ENCODE results near the gene CCDC40. TPM values are rescaled to one million over a fixed set of nuclear protein-coding genes. Genes with fewer than 3 reads are reported as not detected.

CCDC40 gene
- total and polyA plus RNA-seq, 2 of the 13 experiments (the other 11 are each of a cell fraction or from before 2014, with no cell fraction given), result 4.1 to 5.5 TPM

- 0 out of 2 replicates have a peak, but pooled peaks have one; percentile 36 for TF ChIP-seq ZNF512B (CRISPR knock-in tag; IDR thresholded peaks at IDR 0.05; ENCODE audit: borderline replicate concordance)
- TF ChIP-seq ZNF614 (CRISPR knock-in tag; IDR thresholded peaks at IDR 0.05; ENCODE audit: borderline replicate concordance), result no peak
- TF ChIP-seq ONECUT2 (CRISPR knock-in tag; IDR thresholded peaks at IDR 0.05), result no peak
- no peak for TF ChIP-seq ZNF451 (CRISPR knock-in tag; IDR thresholded peaks at IDR 0.05)
- peak; percentile 16; the same call in 1 of the 2 replicates for TF ChIP-seq SOX5 (CRISPR knock-in tag; IDR thresholded peaks at IDR 0.05; ENCODE audit: borderline replicate concordance)
- no peak for TF ChIP-seq HOXA7 (CRISPR knock-in tag; IDR thresholded peaks at IDR 0.05)
- TF ChIP-seq, protein P1, sequence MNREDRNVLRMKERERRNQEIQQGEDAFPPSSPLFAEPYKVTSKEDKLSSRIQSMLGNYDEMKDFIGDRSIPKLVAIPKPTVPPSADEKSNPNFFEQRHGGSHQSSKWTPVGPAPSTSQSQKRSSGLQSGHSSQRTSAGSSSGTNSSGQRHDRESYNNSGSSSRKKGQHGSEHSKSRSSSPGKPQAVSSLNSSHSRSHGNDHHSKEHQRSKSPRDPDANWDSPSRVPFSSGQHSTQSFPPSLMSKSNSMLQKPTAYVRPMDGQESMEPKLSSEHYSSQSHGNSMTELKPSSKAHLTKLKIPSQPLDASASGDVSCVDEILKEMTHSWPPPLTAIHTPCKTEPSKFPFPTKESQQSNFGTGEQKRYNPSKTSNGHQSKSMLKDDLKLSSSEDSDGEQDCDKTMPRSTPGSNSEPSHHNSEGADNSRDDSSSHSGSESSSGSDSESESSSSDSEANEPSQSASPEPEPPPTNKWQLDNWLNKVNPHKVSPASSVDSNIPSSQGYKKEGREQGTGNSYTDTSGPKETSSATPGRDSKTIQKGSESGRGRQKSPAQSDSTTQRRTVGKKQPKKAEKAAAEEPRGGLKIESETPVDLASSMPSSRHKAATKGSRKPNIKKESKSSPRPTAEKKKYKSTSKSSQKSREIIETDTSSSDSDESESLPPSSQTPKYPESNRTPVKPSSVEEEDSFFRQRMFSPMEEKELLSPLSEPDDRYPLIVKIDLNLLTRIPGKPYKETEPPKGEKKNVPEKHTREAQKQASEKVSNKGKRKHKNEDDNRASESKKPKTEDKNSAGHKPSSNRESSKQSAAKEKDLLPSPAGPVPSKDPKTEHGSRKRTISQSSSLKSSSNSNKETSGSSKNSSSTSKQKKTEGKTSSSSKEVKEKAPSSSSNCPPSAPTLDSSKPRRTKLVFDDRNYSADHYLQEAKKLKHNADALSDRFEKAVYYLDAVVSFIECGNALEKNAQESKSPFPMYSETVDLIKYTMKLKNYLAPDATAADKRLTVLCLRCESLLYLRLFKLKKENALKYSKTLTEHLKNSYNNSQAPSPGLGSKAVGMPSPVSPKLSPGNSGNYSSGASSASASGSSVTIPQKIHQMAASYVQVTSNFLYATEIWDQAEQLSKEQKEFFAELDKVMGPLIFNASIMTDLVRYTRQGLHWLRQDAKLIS (CRISPR knock-in tag; IDR thresholded peaks at IDR 0.05), result no peak
- TF ChIP-seq KLF12 (CRISPR knock-in tag; IDR thresholded peaks at IDR 0.05; ENCODE audit: borderline replicate concordance), result no peak
- no peak for TF ChIP-seq ZNF382 (CRISPR knock-in tag; IDR thresholded peaks at IDR 0.05; ENCODE audit: borderline replicate concordance)
- TF ChIP-seq MEIS1 (CRISPR knock-in tag; IDR thresholded peaks at IDR 0.05; ENCODE audit: borderline replicate concordance), result no peak
- TF ChIP-seq, protein P2, sequence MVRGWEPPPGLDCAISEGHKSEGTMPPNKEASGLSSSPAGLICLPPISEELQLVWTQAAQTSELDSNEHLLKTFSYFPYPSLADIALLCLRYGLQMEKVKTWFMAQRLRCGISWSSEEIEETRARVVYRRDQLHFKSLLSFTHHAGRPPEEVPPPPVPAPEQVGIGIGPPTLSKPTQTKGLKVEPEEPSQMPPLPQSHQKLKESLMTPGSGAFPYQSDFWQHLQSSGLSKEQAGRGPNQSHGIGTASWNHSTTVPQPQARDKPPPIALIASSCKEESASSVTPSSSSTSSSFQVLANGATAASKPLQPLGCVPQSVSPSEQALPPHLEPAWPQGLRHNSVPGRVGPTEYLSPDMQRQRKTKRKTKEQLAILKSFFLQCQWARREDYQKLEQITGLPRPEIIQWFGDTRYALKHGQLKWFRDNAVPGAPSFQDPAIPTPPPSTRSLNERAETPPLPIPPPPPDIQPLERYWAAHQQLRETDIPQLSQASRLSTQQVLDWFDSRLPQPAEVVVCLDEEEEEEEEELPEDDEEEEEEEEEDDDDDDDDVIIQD (CRISPR knock-in tag; IDR thresholded peaks at IDR 0.05; ENCODE audit: low read depth), result peak; percentile 30; the same call in 1 of the 2 replicates
- no peak for TF ChIP-seq GMEB2 (CRISPR knock-in tag; IDR thresholded peaks at IDR 0.05; ENCODE audit: low read depth)
- no peak for TF ChIP-seq HDAC6 (IDR thresholded peaks at IDR 0.05; ENCODE audit: low read depth, low read length)
- no peak for TF ChIP-seq ZBTB1 (CRISPR knock-in tag; IDR thresholded peaks at IDR 0.05; ENCODE audit: borderline replicate concordance)
- no peak for TF ChIP-seq MYPOP (CRISPR knock-in tag; IDR thresholded peaks at IDR 0.05)
- TF ChIP-seq ZNF879 (CRISPR knock-in tag; IDR thresholded peaks at IDR 0.05), result no peak
- no peak for TF ChIP-seq RELA (CRISPR knock-in tag; IDR thresholded peaks at IDR 0.05)
Observed at GRCh38 chr17:80005360-80006338, 30.8 kb upstream of the CCDC40 start (continued).
